ENCODE data around the gene CP.

CP gene

DNA sequence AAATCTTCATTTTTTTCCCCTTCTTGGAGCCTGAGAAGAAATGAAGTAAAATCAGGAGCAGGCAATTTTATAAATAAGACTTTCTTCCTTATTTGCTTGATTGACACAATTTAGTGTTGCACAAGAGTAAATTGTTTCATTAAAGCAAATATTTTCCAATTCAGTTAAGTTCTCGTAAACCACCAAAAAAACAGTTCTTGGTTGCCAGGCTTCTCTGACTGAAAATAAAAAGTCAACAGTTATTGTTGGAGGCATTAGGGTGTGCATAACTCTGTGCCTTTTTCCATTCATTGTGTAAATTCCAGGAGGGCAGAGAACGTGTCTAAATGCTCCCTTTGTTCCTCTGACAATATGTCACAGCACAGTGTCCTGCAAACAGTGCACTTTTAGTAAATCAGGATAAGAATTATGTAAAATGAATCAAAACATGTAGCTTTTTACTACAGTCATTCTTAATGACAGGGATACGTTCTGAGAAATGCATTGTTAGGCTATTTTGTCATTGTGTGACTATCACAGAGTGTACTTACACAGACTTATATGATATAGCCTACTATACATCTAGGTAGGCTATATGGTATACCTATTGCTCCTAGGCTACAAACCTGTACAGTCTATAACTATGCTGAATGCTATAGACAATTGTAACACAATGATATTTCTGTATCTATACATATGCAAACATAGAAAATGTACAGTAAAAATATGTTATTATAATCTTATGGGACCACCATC is at the start of gene CP:
Gene CP, minus strand, starts transcription at position 47 of the 735 bp plus-strand sequence. Its CDS starts 37 bp downstream, at position 10.
- Mint-ChIP-seq H3K4me3 (no peak within 1 kb of the TSS), H3K27me3 (no peaks in the 10 kb centered on the region), H3K9me3 (peaks cover 4 to 6% of the 10 kb centered on the region in 2 donors), H3K27ac (no peak within 1 kb of the TSS), H3K4me1 (peaks cover 16 to 21% of the 10 kb centered on the region in 2 donors), H3K36me3 (no peaks in the 10 kb centered on the region)
- DNase-seq, result no peak
- ATAC-seq (replicated peaks), result no peak

DNA sequence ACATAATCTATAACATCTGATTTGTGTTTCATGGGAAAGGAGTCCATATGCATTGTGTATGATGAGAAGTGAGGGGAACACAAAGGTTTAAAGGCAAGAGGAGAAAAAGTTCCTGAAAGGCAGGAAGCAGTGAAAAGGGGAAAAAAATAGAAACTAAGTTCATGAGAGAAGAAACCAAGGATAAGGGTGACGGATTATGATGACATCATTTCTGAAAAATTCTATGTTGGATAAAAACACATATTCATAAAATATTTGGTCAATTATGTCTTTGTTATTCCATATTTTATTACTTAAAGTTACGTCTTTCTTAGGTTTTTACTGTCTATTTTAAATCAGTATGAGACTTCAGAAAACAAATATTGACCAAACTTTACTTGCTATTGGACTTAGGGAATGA is 48.6 kb upstream of the CP start:
- Mint-ChIP-seq H3K36me3 (no peaks in the 10 kb centered on the region), H3K4me1 (peaks cover 4 to 8% of the 10 kb centered on the region in 2 donors), H3K27ac (no peak overlapping the region), H3K9me3 (no peaks in the 10 kb centered on the region), H3K4me3 (no peak overlapping the region), H3K27me3 (no peaks in the 10 kb centered on the region)
- no peak for ATAC-seq (replicated peaks)
- no peak for DNase-seq

DNA sequence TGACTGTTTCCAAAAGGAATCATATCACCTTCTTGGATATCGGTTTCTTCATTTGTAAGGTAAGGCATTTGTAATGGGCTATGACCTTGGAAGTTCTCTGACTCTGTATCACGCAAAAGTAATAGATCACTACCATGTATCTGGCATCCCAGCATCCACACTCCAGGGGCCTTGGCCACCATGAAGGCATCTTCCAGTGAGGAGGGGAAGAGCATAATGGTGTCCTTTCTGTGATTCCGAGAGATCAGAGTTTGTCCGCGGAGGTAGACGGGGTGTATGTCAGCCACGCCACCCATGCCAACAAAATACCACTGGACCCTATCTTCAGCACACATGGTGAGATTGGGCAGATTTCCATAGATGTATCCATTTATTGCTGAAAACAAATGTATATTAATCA is 48.1 kb upstream of the CP start:
- H3K27me3 Mint-ChIP-seq, result no peaks in the 10 kb centered on the region
- no peaks in the 10 kb centered on the region for H3K36me3 Mint-ChIP-seq
- H3K27ac Mint-ChIP-seq, result no peak overlapping the region
- no peak for ATAC-seq (replicated peaks)
- no peak overlapping the region for H3K4me3 Mint-ChIP-seq
- H3K9me3 Mint-ChIP-seq, result no peaks in the 10 kb centered on the region
- H3K4me1 Mint-ChIP-seq, result peaks cover 4 to 8% of the 10 kb centered on the region in 2 donors
- no peak for DNase-seq

DNA sequence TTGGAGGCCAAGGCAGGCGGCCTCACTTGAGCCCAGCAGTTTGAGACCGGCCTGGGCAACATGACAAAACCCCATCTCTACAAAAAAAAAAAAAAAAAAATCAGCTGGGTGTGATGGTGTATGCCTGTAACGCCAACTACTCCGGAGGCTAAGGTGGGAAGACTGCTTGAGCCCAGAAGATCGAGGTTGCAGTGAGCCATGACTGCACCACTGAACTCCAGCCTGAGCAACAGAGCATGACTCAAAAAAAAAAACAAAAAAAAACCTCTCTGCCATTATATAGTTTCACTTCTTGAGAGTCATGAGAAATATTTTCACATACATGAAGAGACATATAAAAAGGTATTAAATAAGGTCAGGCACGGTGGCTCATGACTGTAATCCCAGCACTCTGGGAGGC is 45.9 kb upstream of the CP start:
- Mint-ChIP-seq H3K27me3 (no peaks in the 10 kb centered on the region), H3K36me3 (no peaks in the 10 kb centered on the region), H3K4me1 (peaks cover 17 to 28% of the 10 kb centered on the region in 2 donors), H3K4me3 (no peak overlapping the region), H3K27ac (peak overlapping the region; percentile 40), H3K9me3 (no peaks in the 10 kb centered on the region)
- ATAC-seq (replicated peaks) (peak; percentile 41 to 60), DNase-seq (no peak)

DNA sequence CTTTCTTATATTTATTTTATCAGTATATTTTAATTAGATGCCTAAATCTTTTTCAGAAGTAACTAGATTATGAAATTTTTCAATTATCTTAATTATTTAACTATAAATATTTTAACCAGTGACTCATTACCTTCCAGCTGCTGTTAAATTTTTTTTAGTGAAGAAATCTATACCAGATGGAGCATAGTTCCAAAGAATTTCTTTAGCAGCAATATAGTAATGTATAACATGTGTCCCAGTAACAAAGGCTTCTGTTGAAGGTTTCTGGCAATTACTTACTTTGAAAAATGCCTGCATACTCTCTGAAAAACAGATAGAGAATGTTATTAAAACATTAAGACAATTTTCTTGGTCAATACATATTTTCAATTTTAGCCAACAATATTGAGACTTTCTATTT is 45.1 kb upstream of the CP start:
- ATAC-seq (replicated peaks) (no peak), DNase-seq (no peak)
- Mint-ChIP-seq H3K27ac (no peak overlapping the region), H3K4me1 (peaks cover 16 to 30% of the 10 kb centered on the region in 2 donors), H3K27me3 (no peaks in the 10 kb centered on the region), H3K9me3 (no peaks in the 10 kb centered on the region), H3K36me3 (no peaks in the 10 kb centered on the region), H3K4me3 (no peak overlapping the region)

DNA sequence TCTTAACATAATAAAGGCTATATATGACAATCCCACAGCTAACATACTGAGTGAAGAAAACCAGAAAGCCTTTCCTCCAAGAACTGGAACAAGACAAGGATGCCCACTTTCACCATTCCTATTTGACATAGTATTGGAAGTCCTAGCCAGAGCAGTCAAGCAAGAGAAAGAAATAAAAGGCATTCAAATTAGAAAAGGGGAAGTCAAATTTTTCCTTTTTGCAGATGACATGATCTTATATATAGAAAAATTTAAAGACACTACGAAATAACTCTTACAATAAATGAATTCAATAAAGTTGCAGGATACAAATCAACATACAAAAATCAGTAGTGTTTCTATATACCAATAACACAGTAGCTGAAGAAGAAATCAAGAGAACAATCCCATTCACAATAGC is 42.2 kb upstream of the CP start:
- H3K27ac Mint-ChIP-seq, result no peak overlapping the region
- H3K4me3 Mint-ChIP-seq, result no peak overlapping the region

DNA sequence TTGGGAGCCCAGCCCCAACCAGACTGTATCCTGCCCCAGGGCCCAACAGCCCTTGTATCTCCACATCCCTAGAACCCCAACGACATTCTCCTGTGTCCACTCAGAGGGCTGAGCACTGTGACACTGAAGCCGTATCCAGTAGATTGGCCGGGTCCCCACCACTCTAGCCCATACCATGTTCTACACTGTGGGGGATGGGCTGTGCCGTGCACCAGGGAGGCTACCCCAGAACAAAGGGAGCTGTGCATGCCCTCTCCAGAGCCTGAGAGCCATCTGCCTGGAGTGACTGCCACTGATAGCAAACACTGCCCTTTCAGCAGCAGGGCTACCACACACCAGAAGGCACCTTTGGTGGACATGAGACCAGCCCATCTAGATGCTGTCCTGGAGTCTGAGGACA is 37.1 kb upstream of the CP start:
- DNase-seq (no peak), ATAC-seq (replicated peaks) (no peak)
- H3K4me3 Mint-ChIP-seq, result no peak overlapping the region
- no peak overlapping the region for H3K27ac Mint-ChIP-seq
- peaks cover 0 to 6% of the 10 kb centered on the region in 2 donors for H3K27me3 Mint-ChIP-seq
- no peaks in the 10 kb centered on the region for H3K36me3 Mint-ChIP-seq
- peaks cover 15 to 22% of the 10 kb centered on the region in 2 donors for H3K4me1 Mint-ChIP-seq
- H3K9me3 Mint-ChIP-seq, result no peaks in the 10 kb centered on the region

More for the DNA sequence above, 42.2 kb upstream of the CP start:
- no peaks in the 10 kb centered on the region for H3K36me3 Mint-ChIP-seq
- no peaks in the 10 kb centered on the region for H3K9me3 Mint-ChIP-seq
- ATAC-seq (replicated peaks) (no peak), DNase-seq (no peak)
- peaks cover 0 to 6% of the 10 kb centered on the region in 2 donors for H3K27me3 Mint-ChIP-seq
- peaks cover 21 to 39% of the 10 kb centered on the region in 2 donors for H3K4me1 Mint-ChIP-seq

DNA sequence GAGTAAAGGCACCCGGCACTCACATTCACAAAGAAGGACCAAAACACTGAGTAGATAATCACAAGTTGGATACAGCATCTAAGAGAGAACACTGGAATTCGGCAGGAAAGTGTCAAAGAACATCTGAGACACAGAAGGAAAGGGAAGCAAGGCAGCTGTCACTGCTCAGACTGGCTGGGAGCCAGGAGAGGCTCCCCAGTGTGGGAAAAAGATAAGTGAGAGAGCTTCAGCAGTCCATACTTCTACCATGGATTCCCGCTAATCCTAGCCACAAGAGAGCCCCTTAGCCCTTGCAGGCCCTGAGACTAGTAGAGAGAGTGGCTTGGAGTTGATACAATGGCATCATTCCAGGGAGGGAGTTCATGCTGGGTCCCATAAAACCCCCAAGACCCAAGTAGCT is 36.7 kb upstream of the CP start:
- no peak overlapping the region for H3K27ac Mint-ChIP-seq
- no peaks in the 10 kb centered on the region for H3K36me3 Mint-ChIP-seq
- ATAC-seq (replicated peaks), result no peak
- H3K9me3 Mint-ChIP-seq, result no peaks in the 10 kb centered on the region
- H3K27me3 Mint-ChIP-seq, result peaks cover 0 to 6% of the 10 kb centered on the region in 2 donors
- DNase-seq, result no peak
- peaks cover 12 to 18% of the 10 kb centered on the region in 2 donors for H3K4me1 Mint-ChIP-seq
- no peak overlapping the region for H3K4me3 Mint-ChIP-seq

DNA sequence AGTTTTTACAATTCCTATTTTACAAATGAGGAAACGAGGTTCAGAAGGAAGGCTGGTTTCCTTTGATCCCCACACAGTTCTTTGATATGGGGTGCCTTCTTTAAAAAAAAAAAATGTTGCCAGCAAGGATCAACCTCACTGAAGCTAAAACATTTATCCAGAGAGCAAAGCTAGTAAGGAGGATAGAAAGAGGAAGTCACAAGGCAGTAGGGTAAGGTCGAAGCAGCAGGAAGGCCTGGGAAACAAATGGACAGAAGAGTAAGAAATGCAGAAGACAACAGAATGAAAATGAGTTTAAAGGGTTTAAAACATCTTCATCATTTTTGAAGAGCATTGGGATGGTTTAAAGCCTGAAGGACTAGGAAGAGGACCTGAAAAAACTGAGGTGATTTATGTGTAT is 30.6 kb upstream of the CP start:
- Mint-ChIP-seq H3K9me3 (no peaks in the 10 kb centered on the region), H3K27me3 (no peaks in the 10 kb centered on the region), H3K4me1 (peaks cover 18 to 35% of the 10 kb centered on the region in 2 donors), H3K4me3 (no peak overlapping the region), H3K27ac (no peak overlapping the region), H3K36me3 (peaks cover 0 to 4% of the 10 kb centered on the region in 2 donors)
- no peak for ATAC-seq (replicated peaks)
- DNase-seq, result no peak

DNA sequence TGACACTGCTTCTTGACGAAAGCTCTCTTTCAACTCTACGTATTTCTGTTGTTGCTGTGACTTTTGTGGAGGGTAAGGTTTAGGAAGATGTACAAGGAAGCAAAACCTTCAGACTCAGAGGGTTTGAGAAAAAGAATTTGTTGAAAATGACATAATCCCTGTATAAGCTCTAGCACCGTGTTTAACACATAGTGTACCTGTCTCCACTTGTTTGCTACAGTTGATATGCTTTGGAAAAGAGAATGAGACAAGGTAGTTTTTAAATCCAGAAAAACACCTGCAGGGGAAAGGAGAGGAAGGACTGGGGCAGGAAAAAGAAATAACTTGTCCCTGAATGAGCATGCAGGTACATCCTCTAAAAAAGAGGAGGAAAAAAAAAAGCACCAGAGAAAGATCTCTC is 29.6 kb upstream of the CP start:
- DNase-seq, result no peak
- Mint-ChIP-seq H3K36me3 (peaks cover 0 to 4% of the 10 kb centered on the region in 2 donors), H3K9me3 (no peaks in the 10 kb centered on the region), H3K4me3 (no peak overlapping the region), H3K27ac (no peak overlapping the region), H3K27me3 (no peaks in the 10 kb centered on the region), H3K4me1 (peaks cover 26 to 46% of the 10 kb centered on the region in 2 donors)
- no peak for ATAC-seq (replicated peaks)

DNA sequence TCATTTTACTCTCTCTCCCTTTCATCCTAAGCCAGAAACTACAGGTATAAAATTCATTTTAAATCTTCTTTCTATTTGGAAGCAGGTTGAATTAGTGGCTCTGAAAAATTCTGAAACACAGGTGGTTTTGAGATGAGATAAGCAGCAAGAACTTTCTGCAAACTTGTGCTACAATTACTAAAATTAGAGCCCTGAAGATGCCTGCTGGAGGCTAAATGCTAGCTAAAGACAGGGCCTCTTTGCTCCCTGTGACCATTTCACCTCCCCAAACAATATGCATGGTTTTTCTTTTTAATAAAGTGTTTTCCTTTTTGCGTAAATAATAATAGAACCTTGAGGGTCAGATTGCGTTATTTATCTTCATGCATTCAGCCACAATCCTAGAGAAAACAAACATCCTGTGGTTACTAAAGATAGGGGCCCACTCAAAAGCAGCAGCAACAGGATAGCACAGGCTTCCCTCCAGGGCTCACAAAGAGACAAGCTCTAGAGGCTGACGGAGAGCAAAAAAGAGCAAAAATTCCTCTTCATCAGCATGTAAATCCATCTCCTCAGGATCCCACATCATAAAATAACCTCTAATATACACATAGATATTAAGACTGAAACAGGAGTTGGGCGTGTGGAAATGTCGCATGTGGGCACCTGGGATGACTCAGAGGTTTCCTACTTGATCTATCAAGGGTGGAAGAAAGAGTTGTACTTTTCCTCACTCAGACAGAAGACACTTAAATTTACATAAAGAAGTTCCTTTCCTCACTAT is 26.5 kb upstream of the CP start:
- Mint-ChIP-seq H3K27ac (peak overlapping the region; percentile 83), H3K27me3 (no peaks in the 10 kb centered on the region), H3K4me1 (peaks cover 42 to 69% of the 10 kb centered on the region in 2 donors), H3K36me3 (peaks cover 0 to 4% of the 10 kb centered on the region in 2 donors), H3K9me3 (no peaks in the 10 kb centered on the region), H3K4me3 (peak overlapping the region; percentile 42 to 67)
- peak; percentile 77 to 78 for ATAC-seq (replicated peaks)
- DNase-seq, result peak; percentile 59

DNA sequence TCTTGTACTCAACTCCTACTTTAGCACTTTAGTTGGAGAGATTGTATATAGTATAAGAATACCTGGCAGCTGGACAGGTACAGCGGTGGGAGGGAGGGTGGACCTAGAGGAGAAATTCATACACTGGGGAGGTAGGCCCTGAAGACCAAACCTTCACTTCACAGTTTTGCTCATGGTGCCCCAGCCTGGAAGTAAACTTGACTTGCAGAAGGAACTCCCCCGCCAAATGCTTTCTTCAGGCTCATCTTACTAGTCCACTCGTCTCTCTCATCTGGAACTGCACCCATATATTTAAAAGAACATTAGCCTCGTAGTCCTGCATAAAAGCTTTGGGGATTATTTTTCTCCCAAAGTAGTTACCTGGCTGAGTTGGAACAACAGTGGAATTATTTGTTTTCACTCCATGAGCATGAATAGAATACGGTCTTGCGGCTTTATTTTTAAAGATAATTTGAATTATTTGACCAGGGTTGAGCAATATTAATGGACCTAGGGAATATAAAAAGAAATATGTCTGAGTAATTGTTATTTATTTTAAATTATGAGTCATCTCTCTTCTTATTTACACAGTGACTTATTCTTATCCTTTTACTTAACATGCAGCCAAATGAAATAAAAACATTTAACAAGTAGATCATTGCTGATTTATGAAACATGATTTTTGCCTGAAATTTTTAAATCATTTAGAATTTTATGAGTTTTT is 25.5 kb upstream of the CP start:
- Mint-ChIP-seq H3K36me3 (peaks cover 0 to 4% of the 10 kb centered on the region in 2 donors), H3K27ac (no peak overlapping the region), H3K27me3 (no peaks in the 10 kb centered on the region), H3K9me3 (no peaks in the 10 kb centered on the region), H3K4me1 (peaks cover 43 to 71% of the 10 kb centered on the region in 2 donors), H3K4me3 (no peak overlapping the region)
- DNase-seq (no peak), ATAC-seq (replicated peaks) (no peak)

DNA sequence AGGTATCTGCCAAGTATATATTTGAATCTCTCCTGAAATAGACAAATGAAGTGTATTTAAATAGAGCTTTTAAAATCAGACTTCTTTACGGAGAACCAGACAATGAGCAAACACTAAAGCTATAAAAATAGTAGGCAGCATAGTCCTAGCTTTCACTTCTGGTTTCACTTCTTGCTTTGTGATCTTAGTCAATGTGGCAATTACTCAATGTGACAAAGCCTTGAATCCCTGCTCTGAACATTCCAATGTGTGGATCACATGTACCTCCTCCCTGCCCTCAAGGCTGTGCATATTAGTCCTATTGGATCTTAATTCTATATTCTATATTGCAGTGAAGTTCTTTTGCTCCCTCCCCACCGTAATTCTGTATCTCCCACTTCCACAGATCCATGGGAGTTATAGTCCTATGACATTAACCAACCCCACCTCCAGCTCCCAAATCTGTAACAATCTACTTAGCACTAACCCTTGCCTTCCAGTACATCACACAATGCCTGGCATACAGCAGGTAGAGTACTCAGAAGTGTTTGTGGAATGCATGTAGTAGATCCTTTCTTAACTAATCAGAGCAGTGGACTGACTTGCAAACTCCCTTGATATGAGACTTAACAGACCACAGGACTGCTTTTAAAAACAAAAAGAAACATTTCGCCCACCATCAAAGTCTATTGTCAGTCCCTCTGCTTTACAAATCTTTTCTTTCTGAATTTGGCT is 24.3 kb upstream of the CP start:
- no peaks in the 10 kb centered on the region for H3K27me3 Mint-ChIP-seq
- DNase-seq (no peak), ATAC-seq (replicated peaks) (peak; percentile 31 to 52)
- peaks cover 0 to 4% of the 10 kb centered on the region in 2 donors for H3K36me3 Mint-ChIP-seq
- H3K9me3 Mint-ChIP-seq, result no peaks in the 10 kb centered on the region
- H3K4me3 Mint-ChIP-seq, result peak overlapping the region; percentile 56 to 66
- H3K27ac Mint-ChIP-seq, result peak overlapping the region; percentile 16
- H3K4me1 Mint-ChIP-seq, result peaks cover 43 to 69% of the 10 kb centered on the region in 2 donors

DNA sequence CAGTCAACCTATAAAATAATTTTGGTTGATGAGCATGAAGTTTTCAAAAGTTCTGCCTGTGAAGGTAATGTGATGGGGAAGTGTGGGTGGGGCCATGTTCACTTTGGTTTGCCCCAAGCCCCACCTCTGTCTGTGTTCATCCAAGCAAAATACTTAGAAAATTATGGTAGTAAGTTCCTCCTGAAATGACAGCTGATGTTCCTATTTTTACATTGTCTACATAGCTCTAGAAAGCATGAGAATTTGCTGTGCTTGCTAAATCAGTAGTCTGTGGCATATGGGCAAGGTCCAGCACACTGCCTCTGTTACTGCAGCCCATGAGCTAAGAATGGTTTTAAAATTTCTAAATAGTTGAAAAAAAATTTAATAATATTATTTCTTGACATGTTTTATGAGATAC is 21.9 kb upstream of the CP start:
- ATAC-seq (replicated peaks), result peak; percentile 89 to 93
- no peak overlapping the region for H3K4me3 Mint-ChIP-seq
- peak overlapping the region; percentile 53 for H3K27ac Mint-ChIP-seq
- H3K4me1 Mint-ChIP-seq, result peaks cover 35 to 51% of the 10 kb centered on the region in 2 donors
- H3K9me3 Mint-ChIP-seq, result no peaks in the 10 kb centered on the region
- no peaks in the 10 kb centered on the region for H3K27me3 Mint-ChIP-seq
- H3K36me3 Mint-ChIP-seq, result no peaks in the 10 kb centered on the region
- DNase-seq, result peak; percentile 33

Data from stimulated activated naive B cell treated with anti-CD40 and anti-IgM and Interleukin-4, amounts not matched to agents 10 μg/mL and 1 μg/mL and 100 μg/mL, for 72 hours (primary cell).